Activated CD8-positive, alpha-beta memory T cell treated with anti-CD3 and anti-CD28 coated beads, Interleukin-2, amount 50 U/mL, for 48 hours (primary cell): ENCODE results near the gene KISS1.

ENCODE experiments used
- DNase-seq: peaks from one replicate; pipeline ENCODE4 v3.0.0-alpha.2; 2020

The KISS1 gene

DNA sequence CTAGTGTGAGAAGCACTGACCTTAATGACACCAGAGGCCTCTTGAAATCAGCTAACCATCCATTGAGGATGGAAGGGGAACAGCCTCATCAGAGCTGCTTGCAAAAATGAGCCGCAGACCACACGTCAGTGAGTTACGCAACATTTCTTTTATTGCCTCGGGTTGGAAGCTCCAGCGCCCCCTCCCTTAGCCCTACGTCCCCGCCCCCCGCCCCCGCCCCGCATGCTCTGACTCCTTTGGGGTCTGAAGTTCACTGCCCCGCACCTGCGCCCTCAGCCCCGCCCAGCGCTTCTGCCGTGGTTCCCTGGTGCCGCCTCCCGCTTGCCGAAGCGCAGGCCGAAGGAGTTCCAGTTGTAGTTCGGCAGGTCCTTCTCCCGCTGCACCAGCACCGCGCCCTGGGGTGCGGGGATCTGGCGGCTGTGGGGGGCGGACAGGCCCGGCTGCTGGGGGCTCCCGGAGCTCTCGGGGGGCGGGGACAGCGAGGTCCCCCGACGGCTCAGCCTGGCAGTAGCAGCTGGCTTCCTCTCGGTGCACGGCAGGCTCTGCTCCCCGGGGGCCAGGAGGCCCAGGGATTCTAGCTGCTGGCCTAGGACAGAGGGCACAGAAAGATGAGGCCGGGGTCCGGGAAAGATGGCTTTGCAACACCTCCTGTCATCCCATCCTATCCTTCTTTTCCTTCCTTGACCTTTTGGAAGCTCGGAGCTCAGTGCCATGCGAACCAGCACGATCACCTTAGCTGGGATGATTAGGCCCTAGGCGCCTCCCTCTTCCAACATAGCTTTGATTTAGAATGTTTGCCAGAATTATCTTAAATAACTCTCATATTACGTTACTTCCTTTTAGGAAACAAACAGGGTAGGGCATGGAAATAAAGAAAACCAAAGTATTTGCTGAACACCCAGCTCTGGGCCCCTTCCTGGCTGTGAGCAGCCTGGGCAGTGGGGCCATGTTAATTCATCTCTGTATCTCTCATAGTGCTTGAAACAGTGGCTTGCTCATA is 5.8 kb downstream of the KISS1 start:
- peak; percentile 59 for DNase-seq

DNA sequence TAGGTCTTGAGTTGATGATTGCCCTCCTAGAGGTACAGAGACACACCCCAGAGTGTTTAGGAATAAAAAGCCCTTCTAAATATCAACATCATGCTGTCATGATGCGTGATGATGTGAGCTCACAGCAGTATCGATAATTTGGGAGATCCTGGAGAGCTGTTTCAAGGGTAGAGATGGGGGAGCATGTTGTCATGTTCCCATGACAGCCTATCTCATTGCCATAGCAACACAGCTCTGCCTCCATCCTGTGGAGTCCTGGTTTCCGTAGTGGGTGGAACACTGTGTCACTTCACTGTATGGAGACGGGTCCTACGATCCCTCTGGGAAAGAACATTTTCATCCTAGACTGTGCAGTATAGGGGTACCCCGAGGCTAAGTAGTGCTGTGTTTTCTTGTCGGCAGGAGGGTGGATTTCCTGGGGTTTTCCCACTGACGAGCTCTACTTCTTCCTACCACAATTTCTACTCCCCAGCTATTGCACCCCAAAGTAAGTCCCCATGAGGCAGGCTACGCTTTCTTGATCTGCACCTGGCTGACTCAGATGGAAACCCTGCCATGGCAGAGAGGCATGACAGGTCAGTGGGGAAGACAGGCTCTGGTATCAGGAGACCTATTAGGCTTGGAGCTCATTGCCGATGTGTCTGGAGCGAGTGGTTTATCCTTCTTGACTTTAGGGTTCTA is 7.2 kb downstream of the KISS1 start:
- no peak for DNase-seq

DNA sequence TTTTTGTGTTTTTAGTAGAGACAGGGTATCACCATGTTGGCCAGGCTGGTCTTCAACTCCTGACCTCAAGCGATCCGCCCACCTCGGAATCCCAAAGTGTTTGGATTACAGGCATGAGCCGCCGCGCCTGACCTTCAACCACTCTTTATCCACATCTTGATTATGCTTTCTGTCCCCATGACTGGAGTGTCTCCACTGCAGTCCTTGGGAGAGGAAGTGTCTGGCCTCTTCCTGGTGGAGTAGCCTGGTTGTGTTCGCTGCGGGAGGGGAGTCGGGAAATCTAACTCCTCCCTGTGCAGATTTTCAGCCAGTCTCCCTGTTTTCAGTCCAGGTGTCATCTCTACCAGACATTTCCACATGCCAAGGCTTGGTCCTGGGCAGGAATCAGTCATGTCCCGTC is 9.7 kb downstream of the KISS1 start:
- DNase-seq: no peak

DNA sequence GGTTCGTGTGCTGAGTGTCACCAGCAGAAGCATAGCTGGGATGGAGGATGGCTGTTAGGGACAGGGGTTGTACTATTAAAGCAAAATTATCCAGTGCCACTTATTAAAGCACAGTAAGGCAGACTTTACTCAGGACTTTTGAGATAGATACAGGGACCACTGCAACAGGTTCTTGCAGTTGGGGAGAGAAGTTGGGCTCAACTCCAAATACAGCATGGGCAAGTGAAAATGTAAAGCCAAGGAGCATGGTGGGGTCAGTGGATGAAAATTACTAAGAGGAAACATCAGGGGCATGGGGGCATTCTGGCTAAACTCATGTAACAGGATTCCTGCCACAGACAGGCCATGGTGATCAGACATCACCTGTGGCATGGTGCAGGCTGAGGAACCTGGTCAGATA is 15.2 kb downstream of the KISS1 start:
- no peak for DNase-seq

DNA sequence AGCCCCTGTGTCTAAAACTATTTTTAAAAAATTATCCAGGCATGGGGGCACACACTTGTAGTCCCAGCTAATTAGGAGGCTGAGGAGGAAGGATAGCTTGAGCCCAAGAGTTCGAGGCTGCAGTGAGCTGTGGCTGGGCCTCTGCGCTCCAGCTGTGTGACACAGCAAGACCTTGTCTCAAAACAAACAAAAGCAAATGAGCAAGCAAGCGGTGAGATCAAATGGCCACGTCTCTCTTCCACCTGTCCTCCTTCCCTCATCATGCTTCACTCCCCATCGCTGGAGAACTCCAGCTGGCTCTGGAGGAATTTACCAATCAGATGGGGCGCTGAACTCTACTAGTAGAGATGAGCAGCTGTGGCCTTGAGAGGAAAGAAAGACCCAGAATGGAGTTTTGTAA is 16.2 kb downstream of the KISS1 start:
- no peak for DNase-seq

DNA sequence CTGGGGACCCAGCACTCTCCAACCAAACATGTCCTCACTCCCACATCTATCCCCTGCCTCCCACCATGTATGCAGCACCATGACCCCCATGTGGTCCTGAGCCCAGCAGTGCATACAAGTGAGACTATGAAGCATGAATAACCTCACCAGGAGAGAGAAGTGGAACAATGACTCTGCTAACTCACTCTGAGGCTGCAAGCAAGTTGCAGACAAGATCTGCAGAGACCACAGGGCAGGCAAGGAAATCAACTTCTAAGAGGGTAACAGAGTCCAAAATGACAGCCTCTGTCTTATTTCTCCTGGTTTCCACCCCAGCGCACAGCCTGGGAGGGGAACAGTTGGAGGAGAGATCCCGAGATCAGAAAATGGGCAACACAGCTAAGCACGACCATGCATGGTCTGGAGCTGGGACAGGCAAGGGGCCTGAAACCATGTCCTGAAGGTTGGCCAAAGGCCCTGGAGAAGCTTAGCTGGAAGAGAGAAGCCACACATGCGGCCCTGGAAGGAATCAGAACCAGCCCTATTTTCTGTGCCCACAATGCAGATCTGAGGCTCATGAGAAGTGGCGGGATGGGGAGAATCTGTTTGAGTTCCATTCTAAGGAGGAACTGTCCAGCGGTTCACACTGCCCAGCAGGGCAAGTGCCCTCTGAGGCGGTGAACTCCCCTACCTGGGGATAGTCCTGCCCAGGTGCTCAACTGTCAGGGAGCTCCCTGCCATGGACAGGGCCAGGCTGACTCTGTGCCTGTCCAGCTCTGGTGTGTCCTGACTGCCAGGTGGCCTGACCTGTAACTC is 17.6 kb downstream of the KISS1 start:
- DNase-seq: no peak

DNA sequence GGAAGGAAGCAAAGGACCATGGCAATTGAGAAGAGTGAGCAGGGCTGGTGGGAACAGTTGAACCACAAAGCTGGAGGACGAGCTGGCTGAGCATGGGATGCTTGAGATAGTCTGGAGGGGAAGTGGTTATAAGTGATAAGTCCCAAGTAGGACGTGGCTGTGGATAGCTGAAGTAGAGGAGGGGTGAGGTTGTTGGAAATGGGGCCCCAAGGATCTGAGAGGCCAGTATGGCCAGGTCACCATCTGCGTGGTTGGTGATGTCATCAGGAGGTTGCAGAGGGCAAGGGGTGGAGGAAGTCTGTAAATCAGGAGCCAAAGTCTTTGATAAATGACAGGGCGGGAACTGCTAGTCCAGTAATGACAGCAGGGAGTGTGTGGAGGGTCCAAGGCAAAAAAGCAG is 19.2 kb downstream of the KISS1 start:
- no peak for DNase-seq

DNA sequence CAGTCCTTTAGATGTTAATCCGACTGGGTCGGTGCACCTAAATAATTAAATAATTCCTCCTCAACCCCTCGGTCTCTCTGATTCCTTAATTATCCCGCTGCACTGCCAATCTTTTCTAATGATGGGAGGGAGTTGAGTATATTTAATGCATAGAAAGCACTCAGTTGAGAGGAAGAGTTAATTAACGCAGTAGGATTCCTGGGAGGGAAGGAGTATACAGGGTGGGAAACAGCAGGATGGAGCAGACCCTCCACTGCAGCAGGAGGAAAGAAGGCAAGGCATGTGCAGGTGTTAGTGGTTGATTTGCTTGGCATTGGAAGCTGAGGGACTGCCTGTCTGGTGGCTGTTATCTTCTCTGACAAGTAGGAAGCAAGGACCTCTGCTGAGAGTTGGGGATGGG is 20.2 kb downstream of the KISS1 start:
- DNase-seq: no peak

DNA sequence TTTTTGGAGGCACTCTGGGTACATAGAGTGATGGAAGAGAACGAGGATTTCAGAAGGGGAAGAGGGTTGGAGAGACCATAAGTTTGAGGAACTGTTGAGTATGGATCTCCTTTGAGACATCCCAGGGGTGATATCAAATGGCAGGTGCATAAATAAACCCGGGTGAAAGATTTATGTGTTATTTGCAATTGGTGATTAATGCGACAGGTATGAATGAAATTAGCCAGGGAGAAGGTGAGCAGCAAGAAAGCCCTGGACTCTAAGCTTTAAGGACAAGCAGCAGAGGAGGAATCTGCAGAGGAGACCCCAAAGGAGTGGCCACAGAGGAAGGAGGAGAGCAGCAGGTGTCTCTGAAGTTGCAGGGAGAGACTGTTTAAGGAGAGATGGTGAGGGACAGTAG is 21.3 kb downstream of the KISS1 start:
- DNase-seq: no peak

DNA sequence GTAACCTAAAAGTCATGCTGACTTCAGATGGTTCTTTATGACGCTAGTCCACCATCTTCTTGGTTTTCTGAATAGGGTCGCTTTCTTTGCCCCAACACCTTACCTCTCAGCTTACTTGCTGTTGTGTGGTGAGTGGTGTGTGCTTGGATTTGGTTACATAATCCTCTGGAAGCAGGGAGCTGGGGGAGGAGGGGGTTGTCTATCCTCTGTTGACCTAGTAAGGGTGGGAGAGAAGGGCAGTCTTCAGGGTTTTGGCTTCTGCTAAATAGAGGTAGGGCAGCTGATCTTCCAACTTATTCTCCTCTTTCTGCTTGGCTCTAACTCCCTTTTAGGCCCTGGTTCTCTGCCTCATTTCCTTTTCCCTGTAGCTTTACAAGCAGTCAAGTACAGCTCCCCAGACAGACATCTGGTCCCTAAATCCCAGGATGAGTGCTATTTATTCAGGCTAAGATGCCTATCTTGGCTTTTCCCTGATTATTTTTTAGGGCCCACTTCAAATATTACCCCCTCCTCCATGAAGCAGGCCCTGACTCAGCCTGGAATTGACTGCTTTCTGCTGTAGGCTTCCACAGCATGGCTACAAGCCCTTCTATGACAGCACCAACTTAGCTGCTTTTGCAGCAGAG is 23.8 kb downstream of the KISS1 start:
- no peak for DNase-seq

DNA sequence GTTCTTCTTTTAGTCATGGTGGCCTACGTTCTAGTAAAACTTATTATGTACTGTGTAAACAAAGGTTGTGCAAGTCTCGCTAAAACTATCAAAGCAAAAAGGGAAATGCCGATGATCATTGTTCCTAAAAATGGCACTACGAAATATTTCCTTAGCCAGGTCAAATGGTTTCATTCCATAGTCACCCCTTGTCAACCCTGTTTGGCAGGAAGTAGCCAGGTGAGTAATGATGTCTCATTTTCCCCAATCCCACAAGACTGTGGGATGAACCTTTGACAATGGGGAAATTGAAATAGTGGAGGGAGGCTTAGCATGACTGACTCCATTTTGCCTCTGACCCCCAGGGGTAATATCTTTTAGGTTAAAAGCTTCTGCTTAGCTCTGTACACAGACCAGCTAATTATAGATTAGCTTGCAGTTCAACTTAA is 24.5 kb downstream of the KISS1 start:
- no peak for DNase-seq

DNA sequence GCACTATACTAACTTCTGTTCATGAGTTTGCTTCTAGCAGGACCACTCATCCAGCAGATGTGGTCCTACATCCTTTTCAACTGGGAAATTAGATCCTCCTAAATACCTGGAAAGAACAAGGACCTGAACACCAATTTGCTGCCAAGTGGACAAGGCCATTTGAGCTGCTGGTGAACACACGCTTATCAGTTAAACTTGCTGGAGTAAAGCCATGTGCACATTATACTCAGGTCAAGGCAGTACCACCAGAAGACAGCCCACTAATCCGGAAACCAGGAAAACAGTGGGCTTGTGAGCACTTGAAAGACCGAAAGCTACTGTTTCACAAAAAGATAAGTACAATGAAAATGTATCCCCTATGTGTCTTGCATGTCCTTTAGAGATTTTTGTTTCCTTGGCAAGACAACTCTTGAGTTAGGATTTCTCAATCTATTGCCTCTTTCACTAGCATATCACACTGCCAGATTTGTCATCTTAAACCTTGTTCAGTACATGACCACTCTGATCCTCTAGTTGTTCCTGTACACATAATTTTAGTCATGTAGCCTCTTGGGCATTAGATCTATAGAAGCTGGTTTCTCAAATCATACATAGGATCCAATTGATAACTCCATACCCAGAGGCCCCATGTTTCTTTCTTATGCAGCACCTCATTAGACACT is 25.7 kb downstream of the KISS1 start:
- DNase-seq: no peak

DNA sequence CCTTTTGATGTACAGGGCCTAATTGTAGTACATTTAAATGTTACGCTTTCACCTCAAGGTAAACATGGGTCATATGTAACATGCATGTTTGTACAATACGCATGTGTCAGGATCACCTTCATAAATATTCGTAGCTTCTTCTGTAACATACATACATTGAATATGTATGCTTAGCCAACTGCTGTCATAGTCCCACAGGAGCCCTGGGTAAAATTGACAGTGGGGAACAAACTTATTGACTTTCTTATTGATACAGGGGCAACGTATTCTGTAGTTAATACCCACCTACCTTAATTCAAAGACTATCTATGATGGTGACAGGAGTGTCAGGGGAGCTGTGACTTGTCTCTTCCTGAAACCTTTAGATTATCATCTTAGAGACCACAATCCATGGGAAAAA is 26.4 kb downstream of the KISS1 start:
- no peak for DNase-seq

DNA sequence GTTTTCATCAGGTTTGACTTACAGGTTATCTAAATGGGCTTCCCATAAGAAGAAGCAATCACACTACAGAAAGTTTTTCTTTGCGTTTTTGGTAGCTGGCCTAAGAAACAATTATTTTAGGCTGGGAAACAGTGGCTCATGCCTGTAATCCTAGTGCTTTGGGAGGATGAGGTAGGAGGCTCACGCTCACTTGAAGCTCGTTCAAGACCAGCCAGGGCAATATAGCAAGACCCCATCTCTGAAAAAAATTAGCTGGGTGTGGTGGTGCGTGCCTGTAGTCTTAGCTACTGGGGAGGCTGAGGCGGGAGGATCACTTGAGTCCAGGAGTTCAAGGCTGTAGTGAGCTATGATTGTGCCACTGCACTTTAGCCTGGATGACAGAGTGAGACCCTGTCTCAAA is 28.6 kb downstream of the KISS1 start:
- DNase-seq: no peak

DNA sequence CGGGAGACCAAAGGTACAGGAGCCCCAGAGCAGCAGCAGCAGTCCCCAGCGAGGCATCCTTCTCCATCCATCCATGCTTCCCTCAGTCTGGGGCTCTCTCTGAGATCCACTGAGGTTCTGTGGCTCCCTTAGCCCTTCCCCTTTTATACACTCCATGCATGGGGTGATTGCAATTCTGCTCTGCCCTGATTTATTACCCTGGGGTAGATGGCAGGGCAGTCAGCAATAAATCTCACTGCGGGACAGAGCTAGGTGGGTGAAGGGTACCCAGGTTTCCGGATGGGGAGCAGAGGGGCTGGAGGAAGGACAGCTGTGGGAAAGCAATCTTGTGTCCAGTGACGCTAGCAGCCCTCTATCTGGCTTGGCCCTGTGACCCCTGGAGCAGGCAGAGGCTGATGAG is 30.1 kb downstream of the KISS1 start, which contains the start of gene REN:
Gene REN (minus strand): TSS at position 119 of the 400 bp plus-strand sequence. CDS start 44 bp downstream, at position 75.
- no peak for DNase-seq

DNA sequence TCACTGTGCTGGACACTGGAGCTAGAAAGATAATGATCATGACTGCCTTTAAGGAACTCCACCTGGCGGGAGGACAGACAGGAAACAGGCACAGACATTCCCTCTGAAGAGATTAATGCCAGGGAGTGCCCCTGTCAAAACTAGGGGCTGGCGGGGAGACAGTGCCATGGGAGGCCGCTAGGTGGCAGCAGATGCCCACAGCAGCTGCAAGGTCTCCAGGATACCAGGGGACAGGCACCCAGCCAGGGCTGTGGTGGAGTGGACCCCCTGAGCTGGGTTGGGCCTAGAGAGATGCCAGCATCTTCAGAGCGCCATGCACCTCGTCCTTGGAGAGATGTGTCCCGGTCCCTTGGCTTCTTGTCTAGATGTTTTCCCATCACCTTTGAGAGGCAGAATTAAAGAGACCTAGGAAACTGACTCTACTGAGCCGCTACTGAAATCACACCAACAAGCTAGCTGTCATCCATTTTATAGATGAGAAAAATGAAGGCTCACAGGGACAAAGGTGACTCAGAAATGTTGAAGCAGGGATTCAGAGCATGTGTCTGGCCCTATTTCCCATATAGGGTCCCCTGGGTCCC is 33.7 kb downstream of the KISS1 start:
- DNase-seq: peak; percentile 93

DNA sequence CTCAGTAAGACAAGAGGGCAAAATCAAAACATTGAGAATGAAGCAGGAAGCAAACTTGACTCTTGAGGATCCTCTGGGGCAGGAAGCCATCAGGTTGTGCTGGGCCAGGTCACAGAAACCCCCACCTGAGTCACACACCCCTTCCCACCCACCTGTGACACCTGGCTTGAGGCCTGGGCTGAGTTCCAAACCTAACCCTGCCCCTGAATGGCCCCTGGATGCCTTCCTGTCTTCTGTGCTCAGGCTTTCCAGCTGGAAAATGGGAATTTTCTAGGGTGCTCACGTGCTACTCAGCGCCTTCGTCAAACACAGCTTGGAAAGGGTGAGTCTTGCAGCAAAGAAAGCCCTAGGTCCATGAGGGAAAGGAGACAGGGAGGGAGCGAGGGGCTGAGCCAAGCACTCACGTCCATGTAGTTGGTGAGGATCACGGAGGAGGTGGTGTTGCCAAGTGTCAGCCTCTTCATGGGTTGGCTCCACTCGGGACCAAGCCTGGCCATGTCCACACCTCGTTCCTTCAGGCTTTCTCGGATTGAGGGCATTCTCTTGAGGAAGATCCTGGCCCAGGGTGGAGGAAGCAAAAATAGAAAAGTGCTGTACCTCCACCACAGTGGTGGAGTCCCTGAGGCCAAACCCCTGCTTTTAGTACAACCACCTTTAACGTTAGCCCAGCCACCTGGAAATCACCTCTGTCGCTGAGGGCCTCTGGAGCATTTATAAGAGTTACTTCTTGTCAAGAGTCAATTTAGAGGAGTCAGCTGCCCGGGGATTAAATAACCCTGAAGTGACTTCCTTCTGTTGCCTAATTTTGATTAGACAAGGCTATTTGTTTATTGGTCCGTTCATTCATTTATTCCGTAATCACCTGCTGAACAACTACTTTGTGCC is 34.4 kb downstream of the KISS1 start:
- DNase-seq: no peak

DNA sequence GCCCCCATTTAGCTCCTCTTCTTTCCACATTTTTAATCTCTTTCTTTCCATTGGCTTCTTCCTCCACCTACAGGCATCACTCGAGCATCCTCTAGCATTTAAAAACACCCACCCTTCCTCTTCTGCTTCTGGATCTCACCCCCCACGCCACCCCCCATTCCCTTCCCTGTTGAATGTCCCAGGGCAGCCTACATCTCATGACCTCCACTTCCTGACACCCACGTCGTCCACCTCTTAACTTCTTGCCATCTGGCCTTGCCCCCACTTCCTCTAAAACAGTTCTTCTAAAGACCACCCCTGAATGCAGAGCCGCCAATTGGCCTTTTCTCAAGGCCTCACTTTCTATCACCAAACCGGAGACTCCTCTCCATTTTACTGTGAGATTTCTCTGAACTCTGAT is 38.3 kb downstream of the KISS1 start:
- DNase-seq: no peak

DNA sequence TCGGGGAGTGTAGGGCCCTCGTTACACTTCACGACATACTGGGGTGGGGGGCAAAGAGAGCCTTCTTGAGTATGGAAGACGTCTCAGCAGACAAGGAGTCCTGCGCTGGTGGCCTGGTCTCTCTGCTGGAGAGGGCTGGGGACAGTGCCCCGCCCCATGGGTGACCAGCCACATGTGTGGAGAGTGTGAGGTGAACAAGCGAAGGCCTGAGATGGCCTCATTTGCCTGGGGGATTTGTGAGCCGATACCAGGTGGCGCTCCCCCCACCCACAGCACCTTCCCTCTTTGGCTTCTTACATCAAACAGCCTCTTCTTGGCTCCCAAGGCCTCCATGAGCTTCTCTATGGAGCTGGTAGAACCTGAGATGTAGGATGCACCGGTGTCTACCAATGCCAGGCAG is 40.4 kb downstream of the KISS1 start:
- DNase-seq: no peak

DNA sequence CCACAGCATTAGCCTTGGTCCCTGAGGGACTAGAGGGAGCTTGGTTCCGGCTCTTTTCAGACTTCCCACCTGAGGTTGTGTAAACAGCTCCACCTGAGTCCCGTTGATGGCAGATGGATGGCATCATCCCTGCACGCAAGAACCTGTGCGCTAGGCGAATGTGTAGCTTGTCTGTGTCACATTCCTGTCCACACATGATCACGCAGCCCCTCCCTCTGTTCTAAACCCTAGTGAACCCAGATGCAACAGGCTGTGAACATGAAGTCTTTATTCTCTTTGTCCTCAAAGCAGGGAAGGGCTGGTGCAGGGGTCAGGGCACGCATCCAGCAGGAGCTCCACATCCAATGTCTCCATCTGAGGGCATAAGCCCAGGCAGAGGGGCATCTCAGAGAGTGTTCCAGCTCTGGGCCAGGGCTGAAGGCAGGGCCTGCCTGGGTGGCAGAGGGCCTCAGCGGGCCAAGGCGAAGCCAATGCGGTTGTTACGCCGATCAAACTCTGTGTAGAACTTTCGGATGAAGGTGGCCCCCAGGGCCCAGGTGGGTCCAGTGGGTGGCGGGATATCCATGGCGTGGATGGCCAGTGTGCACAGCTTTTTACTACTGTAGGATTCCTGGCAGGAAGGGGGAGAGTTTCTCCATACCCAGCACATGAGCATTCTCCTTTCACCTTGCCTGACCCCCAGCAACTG is 41.6 kb downstream of the KISS1 start:
- no peak for DNase-seq
